ENCODE measurements around the gene SLC38A11. TPM values are rescaled to one million over a fixed set of nuclear protein-coding genes. Genes with fewer than 3 reads are reported as not detected.

Gene SLC38A11
- total RNA-seq, 1 donor from 2014 or later: not detected

- no peaks in the 10 kb centered on the region for H3K9me3 Mint-ChIP-seq (ENCODE audit: unreplicated experiment)
- H3K4me1 Mint-ChIP-seq (ENCODE audit: unreplicated experiment): peaks cover under 1% of the 10 kb centered on the region
- no peak overlapping the region for H3K27ac Mint-ChIP-seq (ENCODE audit: unreplicated experiment)
- H3K36me3 Mint-ChIP-seq (ENCODE audit: unreplicated experiment): no peaks in the 10 kb centered on the region
- H3K27me3 Mint-ChIP-seq (ENCODE audit: unreplicated experiment): peaks cover 16% of the 10 kb centered on the region
- TF ChIP-seq CTCF (IDR thresholded peaks at IDR 0.05): no peak
- H3K4me3 Mint-ChIP-seq (ENCODE audit: unreplicated experiment): no peak overlapping the region
- no peak for DNase-seq (ENCODE audit: extremely low spot score, unreplicated experiment)
Measured at GRCh38 chr2:164847291-164847690, 108.0 kb downstream of the SLC38A11 start.

GRCh38 chr2:164846276-164846675 lies 109.0 kb downstream of the SLC38A11 start:
- H3K4me1 Mint-ChIP-seq (ENCODE audit: unreplicated experiment): peaks cover 4% of the 10 kb centered on the region
- DNase-seq (ENCODE audit: extremely low spot score, unreplicated experiment): no peak

More at GRCh38 chr2:164846276-164846675, 109.0 kb downstream of the SLC38A11 start:
- no peaks in the 10 kb centered on the region for H3K9me3 Mint-ChIP-seq (ENCODE audit: unreplicated experiment)
- H3K27ac Mint-ChIP-seq (ENCODE audit: unreplicated experiment): no peak overlapping the region
- no peak for TF ChIP-seq CTCF (IDR thresholded peaks at IDR 0.05)
- H3K27me3 Mint-ChIP-seq (ENCODE audit: unreplicated experiment): peaks cover 16% of the 10 kb centered on the region
- H3K36me3 Mint-ChIP-seq (ENCODE audit: unreplicated experiment): no peaks in the 10 kb centered on the region
- H3K4me3 Mint-ChIP-seq (ENCODE audit: unreplicated experiment): no peak overlapping the region

Other genes starting within 250 kb of the SLC38A11 start
- 8.9 and 11.3 TPM in 2 replicates for gene COBLL1, start 113.7 kb downstream of the SLC38A11 start, total RNA-seq
- gene SCN3A, start 248.5 kb upstream of the SLC38A11 start, total RNA-seq: not detected in 2 replicates